Transverse colon (tissue), 4 donors: ENCODE measurements around the gene DLGAP1.

ENCODE experiments used
- EP300 ChIP-seq: sonication (generic); formaldehyde crosslinking; IDR thresholded peaks from one replicate; pipeline ENCODE4 v1.6.1; 2017; ENCODE audit warnings: antibody characterized with exemption, low read depth
- POLR2A ChIP-seq: fragments of 450-650 bp; IDR thresholded peaks from one replicate; pipeline ENCODE4 v1.6.1; 2016; ENCODE audit warnings: antibody characterized with exemption, mild to moderate bottlenecking, moderate library complexity
- POLR2AphosphoS5 ChIP-seq, 3 donors: sonication (generic); formaldehyde crosslinking; IDR thresholded peaks; one replicate each; pipeline ENCODE4 v1.6.1; 2016; ENCODE audit warnings: antibody characterized with exemption in 3 of 3
- TF ChIP-seq, protein P1 (sequence below), 5 experiments: fragments of 200-600 bp in 3 of 5; fragments of 450-650 bp in 2 of 5; sonication (generic) in 3 of 5; IDR thresholded peaks; 1 replicate in 2 of 5; 2 replicates in 3 of 5; pipeline ENCODE4 v1.5.1; 2016 to 2017; ENCODE audit warnings: antibody characterized with exemption in 5 of 5, inconsistent platforms in 3 of 5, mild to moderate bottlenecking in 2 of 5, moderate library complexity in 1 of 5

DNA sequence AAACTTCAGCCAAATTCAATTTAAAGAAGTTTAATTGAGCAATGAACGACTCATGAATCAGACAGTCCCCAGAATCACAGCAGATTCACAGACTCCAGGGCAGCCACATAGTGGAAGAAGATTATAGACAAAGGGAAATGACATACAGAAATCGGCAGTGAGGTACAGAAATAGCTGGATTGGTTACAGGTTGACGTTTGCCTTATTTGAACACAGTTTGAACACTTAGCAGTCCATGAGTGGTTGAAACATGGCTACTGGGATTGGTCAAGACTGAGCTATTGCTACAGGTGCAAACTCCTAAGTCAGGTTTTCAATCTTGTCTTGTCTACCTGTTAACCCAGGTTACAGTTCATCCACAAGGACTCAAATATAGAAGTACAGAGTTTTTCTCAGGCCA lies 169.6 kb downstream of the DLGAP1 start:
- TF ChIP-seq, protein P1, sequence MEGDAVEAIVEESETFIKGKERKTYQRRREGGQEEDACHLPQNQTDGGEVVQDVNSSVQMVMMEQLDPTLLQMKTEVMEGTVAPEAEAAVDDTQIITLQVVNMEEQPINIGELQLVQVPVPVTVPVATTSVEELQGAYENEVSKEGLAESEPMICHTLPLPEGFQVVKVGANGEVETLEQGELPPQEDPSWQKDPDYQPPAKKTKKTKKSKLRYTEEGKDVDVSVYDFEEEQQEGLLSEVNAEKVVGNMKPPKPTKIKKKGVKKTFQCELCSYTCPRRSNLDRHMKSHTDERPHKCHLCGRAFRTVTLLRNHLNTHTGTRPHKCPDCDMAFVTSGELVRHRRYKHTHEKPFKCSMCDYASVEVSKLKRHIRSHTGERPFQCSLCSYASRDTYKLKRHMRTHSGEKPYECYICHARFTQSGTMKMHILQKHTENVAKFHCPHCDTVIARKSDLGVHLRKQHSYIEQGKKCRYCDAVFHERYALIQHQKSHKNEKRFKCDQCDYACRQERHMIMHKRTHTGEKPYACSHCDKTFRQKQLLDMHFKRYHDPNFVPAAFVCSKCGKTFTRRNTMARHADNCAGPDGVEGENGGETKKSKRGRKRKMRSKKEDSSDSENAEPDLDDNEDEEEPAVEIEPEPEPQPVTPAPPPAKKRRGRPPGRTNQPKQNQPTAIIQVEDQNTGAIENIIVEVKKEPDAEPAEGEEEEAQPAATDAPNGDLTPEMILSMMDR (IDR thresholded peaks at IDR 0.05), result no peak
- TF ChIP-seq POLR2AphosphoS5 (IDR thresholded peaks at IDR 0.05) (no peak), POLR2A (no peak), EP300 (no peak)
